Aorta (tissue), 5 donors: Measurements from ENCODE around the gene BRCA1. TPM values are rescaled to one million over a fixed set of nuclear protein-coding genes. Genes with fewer than 3 reads are reported as not detected.

Experiments
- ATAC-seq: fragments of 200-7000 bp; cut with Tn5 transposase; one replicate; pipeline ENCODE4 v1.9.1; 2022; ENCODE audit warnings: moderate library complexity; ENCODE audit not compliant: low FRiP score
- DNase-seq, 2 donors: peaks; one replicate each; pipeline ENCODE4 v3.0.0-alpha.2; 2020
- H3K27ac ChIP-seq, 2 donors: one replicate each; pipeline ENCODE4 v1.5.1; 2013; ENCODE audit warnings: low read length in 2 of 2, mild to moderate bottlenecking in 2 of 2, moderate library complexity in 2 of 2, control low read depth in 1 of 2, inconsistent platforms in 1 of 2, low read depth in 1 of 2
- H3K27me3 ChIP-seq, 2 donors: one replicate each; pipeline ENCODE4 v1.6.1; 2013; ENCODE audit warnings: control low read depth in 1 of 2, low read length in 1 of 2, mild to moderate bottlenecking in 1 of 2, moderate library complexity in 1 of 2; ENCODE audit not compliant: insufficient read depth in 2 of 2, control insufficient read depth in 1 of 2
- H3K36me3 ChIP-seq, 2 donors: one replicate each; pipeline ENCODE4 v1.6.1; 2013; ENCODE audit warnings: control low read depth in 1 of 2, low read length in 1 of 2, mild to moderate bottlenecking in 1 of 2; ENCODE audit not compliant: insufficient read depth in 2 of 2, control insufficient read depth in 1 of 2
- H3K4me1 ChIP-seq, 2 donors: one replicate each; pipeline ENCODE4 v1.6.1; 2013; ENCODE audit warnings: low read length in 2 of 2, control low read depth in 1 of 2, mild to moderate bottlenecking in 1 of 2, moderate library complexity in 1 of 2; ENCODE audit not compliant: insufficient read depth in 2 of 2, control insufficient read depth in 1 of 2
- H3K4me3 ChIP-seq, 2 donors: one replicate each; pipeline ENCODE4 v1.5.1; 2013; ENCODE audit warnings: low read length in 2 of 2, control low read depth in 1 of 2, mild to moderate bottlenecking in 1 of 2
- H3K9me3 ChIP-seq: one replicate; pipeline ENCODE4 v1.6.1; 2013; ENCODE audit warnings: mild to moderate bottlenecking, low read length; ENCODE audit not compliant: control insufficient read depth
- WGBS, 2 donors: extraction: QIAGEN DNeasy Blood & Tissue Kit; methylation state at CpG; one replicate each; pipeline ENCODE4 v1.1.7; 2013; 5-methylcytosine and 5-hydroxymethylcytosine counted together
- intact Hi-C, 2 donors: fragments of 100-400 bp; cut with DNase I; formaldehyde crosslinking; loops; one replicate each; pipeline versions ENCODE4 v1.14.2 to v1.15.0; 2022
- polyA plus RNA-seq, 2 donors: library from polyadenylated mRNA; stranded (reverse); fragments of 200-250 nt; gene quantifications; one replicate each; pipeline ENCODE4 v1.2.3, GENCODE V29; 2013
- total RNA-seq, 2 donors: library from RNA; stranded (reverse); fragmentation: NEBNext Ultra II Directional; extraction: Animal tissue kit (Norgen Biotek cat#: 25700); gene quantifications; one replicate each; pipeline ENCODE4 v1.2.1, GENCODE V29; 2021
- donor health status: healthy with polysubstance abuse.
- donor health status: Bipolar disorder and iron deficiency.
- donor health status: DM: no; HTN: no; CAD: no.
- donor health status: DM: no; HTN: no; CAD: no.
- donor health status: DM: yes; HTN: yes; CAD: no.

The BRCA1 gene
- total and polyA plus RNA-seq, 4 donors: 0.38 to 6.6 (median 3.2) TPM

GRCh38 chr17:43019418-43019817, 105.7 kb downstream of the BRCA1 start:
- 46 to 56% methylated on average over 7 of the region's 7 CpGs for WGBS, 2 donors
- peaks cover 0 to 3% of the 10 kb centered on the region in 2 donors for H3K36me3 ChIP-seq
- peak in 1 of 2 donors; percentile 46 for DNase-seq
- no peaks in the 10 kb centered on the region for H3K4me1 ChIP-seq
- H3K9me3 ChIP-seq: no peaks in the 10 kb centered on the region
- intact Hi-C loops: loop anchor here in 1 of 2 donors (5.0 kb wide), 1 partner anchor 308 kb away; no protein-coding TSS in a partner anchor
- ATAC-seq: no peak
- no peak overlapping the region for H3K4me3 ChIP-seq
- H3K27me3 ChIP-seq: no peaks in the 10 kb centered on the region
- peak overlapping the region in 1 of 2 donors; percentile 19 for H3K27ac ChIP-seq

DNA sequence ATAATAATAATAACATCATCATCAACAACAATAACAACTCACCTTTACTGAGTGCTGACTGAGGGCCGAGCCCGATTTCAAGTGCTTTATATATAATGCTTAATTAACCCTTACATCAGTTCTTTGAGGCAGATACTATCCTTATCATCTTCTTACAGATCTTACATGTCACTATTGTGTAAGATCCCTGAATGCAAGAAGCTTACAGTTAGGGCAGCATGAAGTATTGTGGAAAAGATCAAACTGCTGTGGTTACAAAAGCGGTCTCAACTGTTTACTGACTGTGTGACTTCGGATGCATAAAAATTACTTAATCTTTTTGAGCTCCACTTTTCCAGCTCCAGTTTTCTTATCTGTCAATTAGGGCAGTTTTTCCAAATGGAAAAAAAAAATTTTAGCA, 106.2 kb downstream of the BRCA1 start:
- no peaks in the 10 kb centered on the region for H3K27me3 ChIP-seq

GRCh38 chr17:43018008-43018853, 106.9 kb downstream of the BRCA1 start:
- ATAC-seq (no peak), DNase-seq (peak; percentile 42 to 58)
- Histone ChIP-seq H3K9me3 (no peaks in the 10 kb centered on the region), H3K36me3 (peaks cover 0 to 3% of the 10 kb centered on the region in 2 donors), H3K27ac (no peak overlapping the region), H3K4me1 (no peaks in the 10 kb centered on the region), H3K27me3 (no peaks in the 10 kb centered on the region), H3K4me3 (no peak overlapping the region)
- 63 to 68% methylated on average over 19 of the region's 19 CpGs for WGBS, 2 donors
- intact Hi-C loops: loop anchor here in 1 of 2 donors (5.0 kb wide), 1 partner anchor 309 kb away; no protein-coding TSS in a partner anchor

More for the DNA sequence above, 106.2 kb downstream of the BRCA1 start:
- Histone ChIP-seq H3K4me3 (no peak overlapping the region), H3K27ac (no peak overlapping the region), H3K4me1 (no peaks in the 10 kb centered on the region), H3K9me3 (no peaks in the 10 kb centered on the region), H3K36me3 (peaks cover 0 to 3% of the 10 kb centered on the region in 2 donors)
- WGBS, 2 donors: 52 to 59% methylated on average over 4 of the region's 4 CpGs
- DNase-seq (no peak), ATAC-seq (no peak)
- intact Hi-C loops: loop anchor here in 1 of 2 donors (5.0 kb wide), 1 partner anchor 308 kb away; no protein-coding TSS in a partner anchor

DNA sequence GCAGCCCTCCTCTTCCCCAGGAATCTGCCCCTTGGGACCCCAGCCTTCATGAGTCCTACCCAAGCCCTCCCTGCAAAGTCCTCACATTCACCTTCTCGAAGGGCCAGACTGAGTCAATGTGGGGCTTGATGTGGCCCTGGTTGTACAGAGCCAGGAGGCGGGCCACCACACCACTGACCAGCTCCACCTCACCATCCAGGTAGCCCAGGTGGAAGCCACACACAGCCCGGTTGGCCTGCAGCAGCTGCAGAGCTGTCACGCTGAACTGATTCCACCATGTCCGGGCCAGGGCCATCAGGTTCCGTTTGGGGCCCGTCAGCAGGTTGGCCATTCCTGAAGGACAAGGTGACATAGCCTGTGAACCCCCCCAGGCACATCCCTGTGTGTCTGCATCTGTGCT, 108.9 kb downstream of the BRCA1 start:
- Histone ChIP-seq H3K36me3 (peaks cover 0 to 3% of the 10 kb centered on the region in 2 donors), H3K27me3 (no peaks in the 10 kb centered on the region), H3K4me1 (no peaks in the 10 kb centered on the region), H3K9me3 (no peaks in the 10 kb centered on the region), H3K4me3 (no peak overlapping the region), H3K27ac (no peak overlapping the region)
- DNase-seq (peak; percentile 37 to 65), ATAC-seq (no peak)
- intact Hi-C loops: loop anchor here in 1 of 2 donors (5.0 kb wide), 1 partner anchor 311 kb away; no protein-coding TSS in a partner anchor
- 88 to 91% methylated on average over 7 of the region's 7 CpGs for WGBS, 2 donors

GRCh38 chr17:43015579-43015978, 109.6 kb downstream of the BRCA1 start:
- 57 to 66% methylated on average over 9 of the region's 9 CpGs for WGBS, 2 donors
- peak; percentile 51 for ATAC-seq

DNA sequence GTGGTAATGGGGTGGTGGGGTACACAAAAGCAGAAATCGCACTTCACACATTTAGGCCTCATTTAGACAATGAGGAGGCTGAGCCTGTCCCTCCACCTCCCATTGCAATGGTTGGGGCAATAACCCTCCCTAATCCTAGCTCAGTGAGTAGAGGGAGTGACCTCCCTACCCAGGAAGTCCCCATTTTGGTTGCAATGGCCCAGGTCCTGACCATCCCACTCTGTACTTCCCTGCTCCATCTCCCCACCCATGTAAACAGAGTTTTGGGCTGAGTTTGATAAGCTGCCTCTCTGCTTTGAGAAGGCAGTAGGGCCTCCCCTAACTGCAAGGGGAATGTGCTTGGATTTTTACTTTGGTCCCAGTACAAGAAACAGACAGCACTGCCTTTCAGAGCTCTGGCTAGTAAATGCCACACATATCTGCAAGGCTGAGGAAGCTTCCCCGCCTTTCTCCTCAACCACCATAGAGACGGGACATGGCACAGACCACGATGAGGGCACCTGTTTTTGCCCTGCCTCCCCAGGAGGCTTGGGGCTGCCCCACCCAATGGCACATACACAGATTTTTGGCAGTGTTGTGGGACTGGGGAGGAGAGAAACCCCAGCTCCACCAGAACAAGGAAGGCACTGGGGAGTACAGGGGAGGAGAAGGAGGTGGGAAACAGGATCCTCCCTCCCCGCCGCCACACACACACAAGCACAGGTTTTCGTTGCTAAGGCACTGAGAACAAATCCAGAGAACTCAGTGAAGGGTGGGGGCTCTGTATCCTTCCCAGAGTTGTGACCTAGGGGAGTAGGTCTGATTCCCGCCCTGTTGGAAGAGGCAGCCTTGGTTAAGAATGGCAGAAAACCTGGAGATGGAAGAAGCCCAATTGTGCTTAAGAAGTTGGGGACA, 110.3 kb downstream of the BRCA1 start:
- peaks cover 0 to 3% of the 10 kb centered on the region in 2 donors for H3K36me3 ChIP-seq
- peak; percentile 38 for DNase-seq

More at GRCh38 chr17:43015579-43015978, 109.6 kb downstream of the BRCA1 start:
- Histone ChIP-seq H3K9me3 (no peaks in the 10 kb centered on the region), H3K4me3 (no peak overlapping the region), H3K27me3 (no peaks in the 10 kb centered on the region), H3K4me1 (no peaks in the 10 kb centered on the region), H3K36me3 (peaks cover 0 to 3% of the 10 kb centered on the region in 2 donors), H3K27ac (no peak overlapping the region)
- intact Hi-C loops: loop anchor here in 1 of 2 donors (5.0 kb wide), 1 partner anchor 312 kb away; no protein-coding TSS in a partner anchor
- peak; percentile 65 to 83 for DNase-seq

GRCh38 chr17:43014020-43014648, 111.0 kb downstream of the BRCA1 start:
- intact Hi-C loops: no loop called here
- H3K27me3 ChIP-seq: no peaks in the 10 kb centered on the region
- DNase-seq: peak; percentile 38 to 75
- peaks cover 0 to 3% of the 10 kb centered on the region in 2 donors for H3K36me3 ChIP-seq
- no peak for ATAC-seq
- no peak overlapping the region for H3K27ac ChIP-seq
- H3K4me1 ChIP-seq: no peaks in the 10 kb centered on the region
- H3K4me3 ChIP-seq: no peak overlapping the region
- WGBS, 2 donors: 66 to 72% methylated on average over 12 of the region's 12 CpGs
- H3K9me3 ChIP-seq: no peaks in the 10 kb centered on the region

More for the DNA sequence above, 110.3 kb downstream of the BRCA1 start:
- intact Hi-C loops: loop anchor here in 1 of 2 donors (5.0 kb wide), 1 partner anchor 312 kb away; no protein-coding TSS in a partner anchor
- Histone ChIP-seq H3K9me3 (no peaks in the 10 kb centered on the region), H3K4me3 (no peak overlapping the region), H3K27ac (no peak overlapping the region), H3K4me1 (no peaks in the 10 kb centered on the region), H3K27me3 (no peaks in the 10 kb centered on the region)
- no peak for ATAC-seq
- 86 to 91% methylated on average over 8 of the region's 8 CpGs for WGBS, 2 donors

DNA sequence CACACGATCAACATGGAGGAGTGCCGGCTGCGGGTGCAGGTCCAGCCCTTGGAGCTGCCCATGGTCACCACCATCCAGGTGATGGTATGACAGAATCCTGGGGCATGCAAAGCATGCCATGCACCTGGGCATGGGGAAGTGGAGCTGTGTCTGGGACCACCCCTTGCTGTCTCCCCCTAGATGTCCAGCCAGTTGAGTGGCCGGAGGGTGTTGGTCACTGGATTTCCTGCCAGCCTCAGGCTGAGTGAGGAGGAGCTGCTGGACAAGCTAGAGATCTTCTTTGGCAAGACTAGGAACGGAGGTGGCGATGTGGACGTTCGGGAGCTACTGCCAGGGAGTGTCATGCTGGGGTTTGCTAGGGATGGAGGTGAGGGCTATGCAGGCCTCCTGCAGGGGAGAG, 111.9 kb downstream of the BRCA1 start:
- H3K9me3 ChIP-seq: no peaks in the 10 kb centered on the region
- no peak overlapping the region for H3K27ac ChIP-seq
- peak in 1 of 2 donors; percentile 64 for DNase-seq
- H3K36me3 ChIP-seq: peaks cover 0 to under 1% of the 10 kb centered on the region in 2 donors
- no peaks in the 10 kb centered on the region for H3K27me3 ChIP-seq
- WGBS, 2 donors: 81 to 85% methylated on average over 8 of the region's 8 CpGs
- no peaks in the 10 kb centered on the region for H3K4me1 ChIP-seq
- no peak for ATAC-seq
- intact Hi-C loops: no loop called here
- no peak overlapping the region for H3K4me3 ChIP-seq
